ENCODE results near the gene OSBP.

DNA sequence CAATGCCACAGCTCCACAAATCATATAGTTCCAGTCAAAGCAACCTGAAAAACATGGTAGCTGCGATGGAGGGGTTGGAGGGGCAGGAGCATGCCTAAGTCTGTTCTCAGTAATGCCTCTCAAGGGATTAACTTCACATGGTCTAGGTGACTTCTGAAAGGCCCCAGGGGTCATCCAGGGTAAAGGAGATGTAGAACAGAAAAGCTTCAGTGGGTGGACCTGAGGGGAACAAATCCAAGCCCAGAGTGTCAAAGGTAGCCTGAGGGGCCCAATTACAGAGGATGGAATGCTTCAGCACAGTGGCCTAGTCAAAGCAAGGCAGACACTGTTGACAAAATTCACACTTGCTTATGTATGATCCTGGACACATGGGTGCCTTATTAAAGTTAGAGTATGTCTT is 80.9 kb downstream of the OSBP start:
- TF ChIP-seq, protein P1, sequence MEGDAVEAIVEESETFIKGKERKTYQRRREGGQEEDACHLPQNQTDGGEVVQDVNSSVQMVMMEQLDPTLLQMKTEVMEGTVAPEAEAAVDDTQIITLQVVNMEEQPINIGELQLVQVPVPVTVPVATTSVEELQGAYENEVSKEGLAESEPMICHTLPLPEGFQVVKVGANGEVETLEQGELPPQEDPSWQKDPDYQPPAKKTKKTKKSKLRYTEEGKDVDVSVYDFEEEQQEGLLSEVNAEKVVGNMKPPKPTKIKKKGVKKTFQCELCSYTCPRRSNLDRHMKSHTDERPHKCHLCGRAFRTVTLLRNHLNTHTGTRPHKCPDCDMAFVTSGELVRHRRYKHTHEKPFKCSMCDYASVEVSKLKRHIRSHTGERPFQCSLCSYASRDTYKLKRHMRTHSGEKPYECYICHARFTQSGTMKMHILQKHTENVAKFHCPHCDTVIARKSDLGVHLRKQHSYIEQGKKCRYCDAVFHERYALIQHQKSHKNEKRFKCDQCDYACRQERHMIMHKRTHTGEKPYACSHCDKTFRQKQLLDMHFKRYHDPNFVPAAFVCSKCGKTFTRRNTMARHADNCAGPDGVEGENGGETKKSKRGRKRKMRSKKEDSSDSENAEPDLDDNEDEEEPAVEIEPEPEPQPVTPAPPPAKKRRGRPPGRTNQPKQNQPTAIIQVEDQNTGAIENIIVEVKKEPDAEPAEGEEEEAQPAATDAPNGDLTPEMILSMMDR (conservative IDR thresholded peaks at IDR 0.05 in 1 of 2, IDR thresholded peaks at IDR 0.05 in 1 of 2; ENCODE audit: extremely low read depth in 1 of 2, insufficient read depth in 1 of 2, low read depth in 1 of 2, low read length in 2 of 2), result no peak
- TF ChIP-seq EZH2 (IDR thresholded peaks at IDR 0.05; ENCODE audit: borderline replicate concordance, low read length), result no peak

Data from mammary epithelial cell (primary cell).